Type B pancreatic cell (in vitro differentiated cells): ENCODE measurements around the gene B9D1. TPM values are rescaled to one million over a fixed set of nuclear protein-coding genes. Genes with fewer than 3 reads are reported as not detected.

ENCODE experiments used
- DNase-seq: peaks from one replicate; pipeline ENCODE4 v3.0.0; 2021; ENCODE audit warnings: mixed read lengths; ENCODE audit not compliant: unreplicated experiment; ENCODE audit errors: extremely low spot score
- H3K27ac Mint-ChIP-seq: 2 replicates; pipeline ENCODE4 v1.8.0; 2021; ENCODE audit warnings: mild to moderate bottlenecking, mixed read lengths
- H3K27me3 Mint-ChIP-seq: 2 replicates; pipeline ENCODE4 v1.8.0; 2021; ENCODE audit warnings: mixed read lengths
- H3K36me3 Mint-ChIP-seq: 2 replicates; pipeline ENCODE4 v1.8.0; 2021; ENCODE audit warnings: mixed read lengths
- H3K4me1 Mint-ChIP-seq: one replicate; pipeline ENCODE4 v1.8.0; 2021; ENCODE audit warnings: mixed read lengths; ENCODE audit not compliant: unreplicated experiment
- H3K4me3 Mint-ChIP-seq: 2 replicates; pipeline ENCODE4 v1.8.0; 2021; ENCODE audit warnings: mild to moderate bottlenecking, mixed read lengths
- H3K9me3 Mint-ChIP-seq: 2 replicates; pipeline ENCODE4 v1.8.0; 2021; ENCODE audit warnings: mixed read lengths
- CTCF ChIP-seq: fragments of 200-600 bp; sonication (generic); conservative IDR thresholded peaks from 2 replicates; pipeline ENCODE4 v1.5.0; 2021; ENCODE audit warnings: antibody characterized with exemption, mild to moderate bottlenecking
- total RNA-seq: library from RNA; stranded (reverse); gene quantifications from 2 replicates; pipeline ENCODE4 v1.2.1, GENCODE V29; 2021; ENCODE audit warnings: low replicate concordance

Gene B9D1
- total RNA-seq, 1 donor from 2014 or later = 23.2 TPM

DNA sequence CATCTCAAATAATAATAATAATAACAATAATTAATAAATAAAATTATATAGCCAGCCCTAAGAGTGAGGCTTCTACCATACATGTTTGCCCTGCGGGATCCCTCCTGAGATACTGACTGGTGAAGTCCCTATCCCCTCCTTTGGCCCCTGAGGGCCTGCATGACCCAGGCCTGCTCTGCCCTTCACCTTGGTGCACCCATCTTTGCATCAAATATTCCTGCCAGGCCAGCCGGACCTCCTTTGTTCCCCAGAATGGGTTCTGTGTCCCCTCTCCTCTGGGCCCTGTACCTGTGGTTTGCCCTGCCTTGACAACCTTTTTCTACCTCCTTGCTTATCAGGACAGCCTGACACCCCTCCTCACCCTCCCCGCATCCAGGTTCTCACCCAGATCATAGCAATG lies 46.5 kb upstream of the B9D1 start:
- H3K27me3 Mint-ChIP-seq = peaks cover 6% of the 10 kb centered on the region
- H3K9me3 Mint-ChIP-seq = no peaks in the 10 kb centered on the region
- H3K36me3 Mint-ChIP-seq = no peaks in the 10 kb centered on the region
- TF ChIP-seq CTCF = no peak
- no peak overlapping the region for H3K4me3 Mint-ChIP-seq
- no peak for DNase-seq
- peaks cover 7% of the 10 kb centered on the region for H3K4me1 Mint-ChIP-seq
- no peak overlapping the region for H3K27ac Mint-ChIP-seq

GRCh38 chr17:19408346-19408710 lies 45.8 kb upstream of the B9D1 start:
- DNase-seq = no peak
- H3K36me3 Mint-ChIP-seq = no peaks in the 10 kb centered on the region
- TF ChIP-seq CTCF = no peak
- peaks cover 7% of the 10 kb centered on the region for H3K4me1 Mint-ChIP-seq
- no peaks in the 10 kb centered on the region for H3K9me3 Mint-ChIP-seq
- no peak overlapping the region for H3K4me3 Mint-ChIP-seq
- peaks cover 6% of the 10 kb centered on the region for H3K27me3 Mint-ChIP-seq
- H3K27ac Mint-ChIP-seq = no peak overlapping the region

DNA sequence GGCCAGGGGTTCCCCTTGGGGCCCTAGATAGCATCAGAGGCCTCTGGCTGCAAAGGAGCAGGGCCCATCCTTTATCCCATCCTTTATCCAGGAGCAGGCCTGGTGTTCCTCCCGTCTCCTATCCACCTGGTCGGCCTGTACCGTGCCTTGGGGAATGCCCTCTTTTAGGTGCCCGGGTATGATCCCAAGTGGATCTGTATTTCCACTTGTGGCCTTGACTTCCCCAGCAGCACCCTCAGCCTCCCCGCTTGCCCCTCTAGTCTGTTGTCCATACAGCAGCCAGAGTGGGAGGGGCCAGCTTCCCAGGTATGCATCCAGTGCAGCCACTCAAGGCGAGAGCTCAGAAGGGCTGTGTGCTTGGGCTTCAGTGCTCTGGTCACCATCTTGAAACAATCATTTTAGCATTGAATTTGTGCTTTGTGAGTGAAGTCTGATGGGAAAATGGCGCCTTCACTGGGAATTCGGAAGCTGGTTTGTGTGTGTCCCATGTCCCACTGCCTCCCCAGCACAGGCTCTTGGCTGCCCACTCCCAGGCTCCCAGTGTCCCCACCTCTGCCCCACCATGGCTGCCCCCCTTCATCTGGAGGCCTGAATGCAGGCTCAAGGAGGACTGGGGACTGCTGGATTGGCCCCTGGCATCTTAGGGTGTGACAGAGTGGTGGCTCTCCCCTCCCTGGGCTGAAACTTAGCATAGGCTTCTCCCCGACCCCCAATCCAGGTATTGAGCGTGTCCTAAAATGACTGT lies 45.2 kb upstream of the B9D1 start:
- no peak for DNase-seq
- Mint-ChIP-seq H3K27me3 (peaks cover 6% of the 10 kb centered on the region), H3K27ac (no peak overlapping the region), H3K36me3 (no peaks in the 10 kb centered on the region), H3K9me3 (no peaks in the 10 kb centered on the region), H3K4me3 (no peak overlapping the region), H3K4me1 (peaks cover 7% of the 10 kb centered on the region)
- no peak for TF ChIP-seq CTCF

DNA sequence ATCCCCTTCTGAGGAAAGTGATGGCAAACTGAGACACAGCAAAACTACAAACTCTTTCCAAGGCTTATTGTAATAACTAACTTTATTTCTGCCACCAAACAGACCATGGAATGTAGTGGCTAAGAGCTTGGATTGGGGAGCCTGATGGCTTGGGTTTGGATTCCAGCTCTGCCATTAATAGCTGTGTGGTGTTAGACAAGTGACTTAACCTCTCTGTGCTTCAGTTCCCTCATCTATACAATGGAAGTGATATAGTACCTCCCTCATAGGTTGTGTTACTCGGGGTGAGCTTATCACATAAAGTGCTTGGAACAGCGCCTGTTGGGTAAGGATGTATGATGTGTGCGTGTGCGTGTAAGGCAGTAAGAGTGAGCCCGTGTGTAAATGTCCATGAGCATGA lies 42.6 kb upstream of the B9D1 start:
- DNase-seq = no peak
- Mint-ChIP-seq H3K36me3 (no peaks in the 10 kb centered on the region), H3K27me3 (peaks cover 2% of the 10 kb centered on the region), H3K4me1 (peaks cover 13% of the 10 kb centered on the region), H3K9me3 (no peaks in the 10 kb centered on the region), H3K4me3 (no peak overlapping the region), H3K27ac (no peak overlapping the region)
- no peak for TF ChIP-seq CTCF

- no peak for TF ChIP-seq CTCF
- Mint-ChIP-seq H3K27ac (no peak overlapping the region), H3K27me3 (no peaks in the 10 kb centered on the region), H3K9me3 (no peaks in the 10 kb centered on the region), H3K4me3 (no peak overlapping the region), H3K36me3 (no peaks in the 10 kb centered on the region), H3K4me1 (peaks cover 11% of the 10 kb centered on the region)
- no peak for DNase-seq
Measured at GRCh38 chr17:19404264-19404663, 41.7 kb upstream of the B9D1 start.

GRCh38 chr17:19403021-19403420 lies 40.5 kb upstream of the B9D1 start:
- Mint-ChIP-seq H3K27ac (no peak overlapping the region), H3K27me3 (no peaks in the 10 kb centered on the region), H3K4me1 (peaks cover 19% of the 10 kb centered on the region), H3K36me3 (no peaks in the 10 kb centered on the region), H3K9me3 (no peaks in the 10 kb centered on the region), H3K4me3 (no peak overlapping the region)
- no peak for DNase-seq
- TF ChIP-seq CTCF = no peak
